ENCODE results near the gene ZMIZ2.

ZMIZ2 gene

GRCh38 chr7:44756904-44757303, 8.3 kb downstream of the ZMIZ2 start:
- no peak for DNase-seq

GRCh38 chr7:44757311-44757710, 8.7 kb downstream of the ZMIZ2 start:
- no peak for DNase-seq

- DNase-seq: no peak
Observed at GRCh38 chr7:44757739-44758138, 9.1 kb downstream of the ZMIZ2 start.

- no peak for DNase-seq
Observed at GRCh38 chr7:44759246-44759645, 10.6 kb downstream of the ZMIZ2 start.

- no peak for DNase-seq
Observed at GRCh38 chr7:44760034-44760580, 11.5 kb downstream of the ZMIZ2 start.

GRCh38 chr7:44761207-44762161, 12.8 kb downstream of the ZMIZ2 start:
- DNase-seq: no peak

- no peak for DNase-seq
Observed at GRCh38 chr7:44762300-44762699, 13.7 kb downstream of the ZMIZ2 start.

- DNase-seq: no peak
Observed at GRCh38 chr7:44762726-44763522, 14.3 kb downstream of the ZMIZ2 start.

GRCh38 chr7:44764081-44764480, 15.4 kb downstream of the ZMIZ2 start:
- DNase-seq: no peak

- DNase-seq: no peak
Observed at GRCh38 chr7:44764665-44765578, 16.3 kb downstream of the ZMIZ2 start.

- DNase-seq: no peak
Observed at GRCh38 chr7:44765579-44766415, 17.1 kb downstream of the ZMIZ2 start.

GRCh38 chr7:44766416-44766801, 17.8 kb downstream of the ZMIZ2 start:
- no peak for DNase-seq

GRCh38 chr7:44767134-44767911, 18.7 kb downstream of the ZMIZ2 start:
- no peak for DNase-seq

GRCh38 chr7:44767912-44768627, 19.4 kb downstream of the ZMIZ2 start:
- DNase-seq: peak; percentile 57 to 80

- DNase-seq: no peak
Observed at GRCh38 chr7:44768628-44769371, 20.2 kb downstream of the ZMIZ2 start.

- DNase-seq: no peak
Observed at GRCh38 chr7:44769376-44769775, 20.7 kb downstream of the ZMIZ2 start.

GRCh38 chr7:44769776-44770294, 21.2 kb downstream of the ZMIZ2 start:
- DNase-seq: no peak

GRCh38 chr7:44771358-44771757, 22.7 kb downstream of the ZMIZ2 start:
- DNase-seq: no peak

GRCh38 chr7:44772440-44772839, 23.8 kb downstream of the ZMIZ2 start:
- DNase-seq: no peak
